ENCODE results near the gene ZNF525. TPM values are rescaled to one million over a fixed set of nuclear protein-coding genes. Genes with fewer than 3 reads are reported as not detected.

ZNF525 gene
- total and polyA plus RNA-seq, 9 of the 15 experiments (the other 6 are each of a cell fraction or from before 2014, with no cell fraction given): 1.5 to 12.0 (median 6.7) TPM

- TF ChIP-seq ZNF133 (CRISPR knock-in tag; IDR thresholded peaks at IDR 0.05): no peak
Observed at GRCh38 chr19:53365134-53365898, at the start of gene ZNF525 (continued).

DNA sequence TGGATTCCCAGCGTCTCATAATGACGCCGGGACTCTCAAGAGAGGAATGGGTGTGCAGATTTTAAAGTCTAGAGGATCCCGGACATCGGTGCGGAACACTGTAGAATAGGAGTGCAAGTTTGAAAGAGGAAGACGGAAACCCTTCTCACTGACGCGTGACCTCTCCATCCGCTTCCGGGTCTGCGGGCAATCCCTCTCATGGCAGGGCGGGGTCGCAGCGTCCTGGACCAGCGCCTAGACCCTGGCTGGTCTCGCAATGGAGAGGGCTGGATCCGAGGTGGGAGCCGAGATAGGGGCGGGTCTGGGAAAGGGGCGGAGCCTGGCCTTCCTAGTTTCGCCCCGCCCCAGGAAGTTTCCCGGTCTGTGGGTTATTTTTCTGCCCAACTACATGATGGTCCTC is 36.5 kb upstream of the ZNF525 start:
- no peaks in the 10 kb centered on the region for H3K36me3 ChIP-seq (ENCODE audit: control insufficient read depth, insufficient read depth, low read length)
- ChIA-PET CTCF (ENCODE audit: low intra/inter-chr PET ratio) (no interaction called here), POLR2A (no interaction called here)
- H2AFZ ChIP-seq (ENCODE audit: low read depth, low read length): peak overlapping the region; percentile 68
- no peaks in the 10 kb centered on the region for H4K20me1 ChIP-seq (replicated peaks; ENCODE audit: control insufficient read depth, insufficient read depth, low read length)
- H3K4me1 ChIP-seq (replicated peaks in 1 of 2; ENCODE audit: control insufficient read depth in 2 of 2, insufficient read depth in 2 of 2, low read length in 2 of 2): peaks cover 0 to 8% of the 10 kb centered on the region in 2 experiments; a peak in 2 of 5 replicates
- peak overlapping the region; percentile 3; the same call in 1 of the 2 replicates for H3K4me2 ChIP-seq (ENCODE audit: insufficient read depth, low read length)
- H3K27me3 ChIP-seq (ENCODE audit: control insufficient read depth in 2 of 2, insufficient read depth in 2 of 2, low read length in 2 of 2): no peaks in the 10 kb centered on the region
- no peak for FAIRE-seq
- 25% methylated on average over 22 of the region's 24 CpGs for WGBS (ENCODE audit: insufficient coverage, low coverage, missing lambda C conversion rate)
- H3K4me3 ChIP-seq: no peak overlapping the region
- ATAC-seq: no peak
- H3K27ac ChIP-seq (ENCODE audit: extremely low read depth, low read depth, low read length): no peak overlapping the region
- H3K79me2 ChIP-seq (ENCODE audit: control insufficient read depth, insufficient read depth, low read length): peaks cover 4% of the 10 kb centered on the region; the same call in 2 of the 3 replicates
- DNase-seq (ENCODE audit: extremely low read depth in 1 of 4, low spot score in 3 of 4): peak in 3 of 4 experiments; percentile 17 to 47 (median 46)
- in situ Hi-C loops (cut with MboI): no loop called here
- no peaks in the 10 kb centered on the region for H3K9me1 ChIP-seq (ENCODE audit: control insufficient read depth, insufficient read depth, low read length)
- H3K9ac ChIP-seq (ENCODE audit: insufficient read depth in 1 of 2, low read depth in 2 of 2, low read length in 2 of 2): no peak overlapping the region
- intact Hi-C loops (cut with micrococcal nuclease): no loop called here
- H3K9me3 ChIP-seq (replicated peaks; ENCODE audit: control insufficient read depth, insufficient read depth, low read depth, low read length): no peaks in the 10 kb centered on the region; the same call in 1 of the 2 replicates
- no TSS peak for BruUV-seq (replicated peaks)
- TF ChIP-seq, protein P1, sequence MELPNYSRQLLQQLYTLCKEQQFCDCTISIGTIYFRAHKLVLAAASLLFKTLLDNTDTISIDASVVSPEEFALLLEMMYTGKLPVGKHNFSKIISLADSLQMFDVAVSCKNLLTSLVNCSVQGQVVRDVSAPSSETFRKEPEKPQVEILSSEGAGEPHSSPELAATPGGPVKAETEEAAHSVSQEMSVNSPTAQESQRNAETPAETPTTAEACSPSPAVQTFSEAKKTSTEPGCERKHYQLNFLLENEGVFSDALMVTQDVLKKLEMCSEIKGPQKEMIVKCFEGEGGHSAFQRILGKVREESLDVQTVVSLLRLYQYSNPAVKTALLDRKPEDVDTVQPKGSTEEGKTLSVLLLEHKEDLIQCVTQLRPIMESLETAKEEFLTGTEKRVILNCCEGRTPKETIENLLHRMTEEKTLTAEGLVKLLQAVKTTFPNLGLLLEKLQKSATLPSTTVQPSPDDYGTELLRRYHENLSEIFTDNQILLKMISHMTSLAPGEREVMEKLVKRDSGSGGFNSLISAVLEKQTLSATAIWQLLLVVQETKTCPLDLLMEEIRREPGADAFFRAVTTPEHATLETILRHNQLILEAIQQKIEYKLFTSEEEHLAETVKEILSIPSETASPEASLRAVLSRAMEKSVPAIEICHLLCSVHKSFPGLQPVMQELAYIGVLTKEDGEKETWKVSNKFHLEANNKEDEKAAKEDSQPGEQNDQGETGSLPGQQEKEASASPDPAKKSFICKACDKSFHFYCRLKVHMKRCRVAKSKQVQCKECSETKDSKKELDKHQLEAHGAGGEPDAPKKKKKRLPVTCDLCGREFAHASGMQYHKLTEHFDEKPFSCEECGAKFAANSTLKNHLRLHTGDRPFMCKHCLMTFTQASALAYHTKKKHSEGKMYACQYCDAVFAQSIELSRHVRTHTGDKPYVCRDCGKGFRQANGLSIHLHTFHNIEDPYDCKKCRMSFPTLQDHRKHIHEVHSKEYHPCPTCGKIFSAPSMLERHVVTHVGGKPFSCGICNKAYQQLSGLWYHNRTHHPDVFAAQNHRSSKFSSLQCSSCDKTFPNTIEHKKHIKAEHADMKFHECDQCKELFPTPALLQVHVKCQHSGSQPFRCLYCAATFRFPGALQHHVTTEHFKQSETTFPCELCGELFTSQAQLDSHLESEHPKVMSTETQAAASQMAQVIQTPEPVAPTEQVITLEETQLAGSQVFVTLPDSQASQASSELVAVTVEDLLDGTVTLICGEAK (IDR thresholded peaks at IDR 0.05): peak; percentile 84
- TF ChIP-seq, protein P1 (CRISPR knock-in tag; IDR thresholded peaks at IDR 0.05): no peak
- peak; percentile 95 for TF ChIP-seq NR2C2 (CRISPR knock-in tag; IDR thresholded peaks at IDR 0.05)
- peak; percentile 87 for TF ChIP-seq NR2C2 (tag; IDR thresholded peaks at IDR 0.05)
- peak; percentile 51; the same call in 1 of the 2 replicates for TF ChIP-seq EHMT2 (IDR thresholded peaks at IDR 0.05)
- peak; percentile 94 for TF ChIP-seq NR2C1 (IDR thresholded peaks at IDR 0.05)
- TF ChIP-seq NR2C1 (tag; IDR thresholded peaks at IDR 0.05): peak; percentile 85
- TF ChIP-seq GABPA (tag; conservative IDR thresholded peaks at IDR 0.05; ENCODE audit: low read depth): peak; percentile 79
- no peak for TF ChIP-seq NCOA2 (IDR thresholded peaks at IDR 0.05; ENCODE audit: partially characterized antibody in 2 of 2)
- TF ChIP-seq GABPB1 (CRISPR knock-in tag; IDR thresholded peaks at IDR 0.05): peak; percentile 82; the same call in 1 of the 2 replicates
- TF ChIP-seq RBM22 (IDR thresholded peaks at IDR 0.05; ENCODE audit: low read depth, low read length, poor library complexity, severe bottlenecking): no peak
- TF ChIP-seq SMAD2 (IDR thresholded peaks at IDR 0.05; ENCODE audit: low read depth, low read length): no peak

Data from K562 (cell line).